Endothelial cell of umbilical vein (primary cell): ENCODE measurements around the gene PHF3. TPM values are rescaled to one million over a fixed set of nuclear protein-coding genes. Genes with fewer than 3 reads are reported as not detected.

Source experiments
- BruUV-seq: library from RNA; stranded (reverse); fragments of 400-500 nt; replicated peaks from 2 replicates; lab custom pipeline; 2021; lab: Mats Ljungman, UMichigan
- CTCF ChIA-PET: fragments of 300-600, 350-600 bp; sonication (Branson Sonifier 250); formaldehyde crosslinking; loops from one replicate; lab custom pipeline; 2021; ENCODE audit warnings: antibody characterized with exemption, inconsistent platforms; lab: Charles Lee
- POLR2A ChIA-PET: fragments of 300-600, 350-600 bp; sonication (Branson Sonifier 250); formaldehyde crosslinking; loops from one replicate; lab custom pipeline; 2021; ENCODE audit warnings: antibody characterized with exemption, inconsistent platforms; lab: Charles Lee
- DNase-seq: peaks from one replicate; pipeline ENCODE4 v3.0.0-alpha.2; 2011; ENCODE audit warnings: low read depth, low spot score
- FAIRE-seq: peaks from 2 replicates; lab custom pipeline; 2011; peaks lifted over from hg19 to GRCh38; lab: Jason Lieb, UNC
- H2AFZ ChIP-seq: 2 replicates; pipeline ENCODE4 v1.6.0; 2012; ENCODE audit warnings: low read depth, low read length, control low read depth, inconsistent platforms
- H3K27ac ChIP-seq: 2 replicates; pipeline ENCODE4 v1.5.1; 2011; ENCODE audit warnings: low read depth, mild to moderate bottlenecking, control low read depth, low read length, moderate library complexity; ENCODE audit not compliant: insufficient read depth
- H3K27me3 ChIP-seq, 2 experiments: 2 replicates each; pipeline versions ENCODE4 v1.6.0 to v1.6.1; 2011; ENCODE audit warnings: low read length in 2 of 2, mixed read lengths in 1 of 2; ENCODE audit not compliant: control insufficient read depth in 2 of 2, insufficient read depth in 2 of 2
- H3K36me3 ChIP-seq, 2 experiments: 2 replicates in 1 of 2; 3 replicates in 1 of 2; pipeline ENCODE4 v1.5.1; 2011; ENCODE audit warnings: low read length in 2 of 2, mild to moderate bottlenecking in 1 of 2, moderate library complexity in 1 of 2; ENCODE audit not compliant: control insufficient read depth in 2 of 2, insufficient read depth in 2 of 2; ENCODE audit errors: extremely low read depth in 1 of 2
- H3K4me1 ChIP-seq: 3 replicates; pipeline ENCODE4 v1.5.1; 2011; ENCODE audit warnings: mild to moderate bottlenecking, low read length; ENCODE audit not compliant: control insufficient read depth, insufficient read depth; ENCODE audit errors: extremely low read depth
- H3K4me2 ChIP-seq: 2 replicates; pipeline ENCODE4 v1.6.1; 2011; ENCODE audit warnings: low read length, control low read depth, mixed read lengths; ENCODE audit not compliant: insufficient read depth
- H3K4me3 ChIP-seq, 3 experiments: fragments of 200-600 bp in 1 of 3; sonication (generic), shearing (Covaris generic) in 1 of 3; replicated peaks in 1 of 3; 2 replicates each; pipeline ENCODE4 v1.5.1; 2011 to 2016; ENCODE audit warnings: control low read depth in 3 of 3, low read length in 3 of 3, mild to moderate bottlenecking in 2 of 3, inconsistent platforms in 1 of 3, low read depth in 1 of 3, moderate library complexity in 1 of 3; ENCODE audit not compliant: insufficient read depth in 1 of 3
- H3K79me2 ChIP-seq: 2 replicates; pipeline ENCODE4 v1.6.0; 2012; ENCODE audit warnings: low read length, inconsistent platforms; ENCODE audit not compliant: control insufficient read depth, insufficient read depth
- H3K9ac ChIP-seq: replicated peaks from 2 replicates; pipeline ENCODE3; 2011; ENCODE audit warnings: low read length, control low read depth; ENCODE audit not compliant: insufficient read depth; ENCODE audit errors: extremely low read depth
- H3K9me1 ChIP-seq: replicated peaks from 3 replicates; pipeline ENCODE4 v1.6.0; 2011; ENCODE audit warnings: mild to moderate bottlenecking, low read length; ENCODE audit not compliant: control insufficient read depth, insufficient read depth; ENCODE audit errors: extremely low read depth
- H3K9me3 ChIP-seq: replicated peaks from 2 replicates; pipeline ENCODE4 v1.5.1; 2012; ENCODE audit warnings: low read length, inconsistent platforms; ENCODE audit not compliant: control insufficient read depth, insufficient read depth
- H4K20me1 ChIP-seq: replicated peaks from 2 replicates; pipeline ENCODE3; 2011; ENCODE audit warnings: mild to moderate bottlenecking, low read length; ENCODE audit not compliant: control insufficient read depth, insufficient read depth; ENCODE audit errors: extremely low read depth
- GATA2 ChIP-seq: IDR thresholded peaks from 2 replicates; pipeline ENCODE4 v1.7.0; 2011; ENCODE audit warnings: low read depth, mild to moderate bottlenecking, moderate library complexity, mixed read lengths, low read length; ENCODE audit not compliant: insufficient read length, insufficient read depth
- JUN ChIP-seq: IDR thresholded peaks from 2 replicates; pipeline ENCODE4 v1.6.1; 2011; ENCODE audit warnings: borderline replicate concordance, low read depth; ENCODE audit not compliant: insufficient read length, insufficient read depth
- MAX ChIP-seq: IDR thresholded peaks from 2 replicates; pipeline ENCODE4 v1.6.1; 2011; ENCODE audit not compliant: insufficient read depth, insufficient read length
- MYC ChIP-seq: IDR thresholded peaks from one replicate; pipeline ENCODE4 v1.6.1; 2011; ENCODE audit warnings: mild to moderate bottlenecking, low read depth, low read length
- POLR2A ChIP-seq: IDR thresholded peaks from 2 replicates; pipeline ENCODE4 v1.6.1; 2012; ENCODE audit warnings: low read depth, mild to moderate bottlenecking, control low read depth, low read length
- POLR2AphosphoS5 ChIP-seq: IDR thresholded peaks from 2 replicates; pipeline ENCODE4 v1.6.1; 2012; ENCODE audit warnings: low read depth, mild to moderate bottlenecking, control low read depth, low read length, moderate library complexity; ENCODE audit not compliant: insufficient read depth
- dilution Hi-C: fragments of 300-500 bp; cut with MboI; formaldehyde crosslinking; loops from one replicate; pipeline ENCODE4 v1.15.0; 2019; ENCODE audit warnings: low sequenced_read_pairs; ENCODE audit not compliant: extremely low pct_ligation_motif_present
- intact Hi-C: fragments of 100-400 bp; cut with micrococcal nuclease; formaldehyde crosslinking; loops from one replicate; pipeline ENCODE4 v1.10.0; 2022
- polyA plus RNA-seq, 4 experiments: library from polyadenylated mRNA; depleted of rRNA in 3 of 4; stranded (reverse) in 3 of 4; unstranded in 1 of 4; fragments of >200 nt; gene quantifications; 2 replicates each; pipeline versions ENCODE4 v1.2.1 to v1.2.3, GENCODE V29; 2011 to 2012; ENCODE audit warnings: missing spikeins in 1 of 4
- total RNA-seq: library from RNA; stranded (reverse); gene quantifications from 2 replicates; pipeline ENCODE4 v1.2.3, GENCODE V29; 2021
- TF ChIP-seq, protein P1 (sequence below), 2 donors: IDR thresholded peaks; 1 replicate in 1 of 2; 2 replicates in 1 of 2; pipeline ENCODE4 v1.5.1; 2011; ENCODE audit warnings: low read length in 2 of 2, mild to moderate bottlenecking in 2 of 2, moderate library complexity in 2 of 2, control low read depth in 1 of 2, inconsistent platforms in 1 of 2, low read depth in 1 of 2; ENCODE audit not compliant: insufficient read depth in 1 of 2; ENCODE audit errors: extremely low read depth in 1 of 2

PHF3 gene
- total and polyA plus RNA-seq, 2 donors (not counting 3 experiments of a cell fraction or from before 2014, with no cell fraction given), result 4.6 to 29.6 TPM

GRCh38 chr6:63634630-63635029, 972 bp upstream of the PHF3 start:
- dilution Hi-C loops (no loop called here), intact Hi-C loops (loop anchor here (1.0 to 5.0 kb wide), 4 partner anchors 36 to 98 kb away; no protein-coding TSS in a partner anchor)
- peaks cover 16 to 17% of the 10 kb centered on the region in 2 experiments for H3K27me3 ChIP-seq
- ChIA-PET POLR2A (no interaction called here), CTCF (interaction anchor here (0.7 to 4.7 kb wide), 6 partner anchors 10 to 130 kb away, joined by 3 to 42 read pairs (median 4); no protein-coding TSS in a partner anchor)
- H2AFZ ChIP-seq, result peak overlapping the region; percentile 11
- H3K27ac ChIP-seq, result no peak overlapping the region
- peaks cover 14% of the 10 kb centered on the region for H3K4me1 ChIP-seq
- peaks cover 35% of the 10 kb centered on the region for H3K79me2 ChIP-seq
- no peak for DNase-seq
- H4K20me1 ChIP-seq, result peaks cover 7% of the 10 kb centered on the region
- H3K4me3 ChIP-seq, result no peak overlapping the region
- BruUV-seq, result no TSS peak
- H3K9me3 ChIP-seq, result no peaks in the 10 kb centered on the region
- H3K9ac ChIP-seq, result no peak overlapping the region
- FAIRE-seq, result no peak
- no peak overlapping the region for H3K4me2 ChIP-seq
- H3K36me3 ChIP-seq, result no peaks in the 10 kb centered on the region
- H3K9me1 ChIP-seq, result no peaks in the 10 kb centered on the region
- no peak for TF ChIP-seq POLR2AphosphoS5
- TF ChIP-seq JUN, result no peak
- no peak for TF ChIP-seq MAX
- no peak for TF ChIP-seq POLR2A
- no peak for TF ChIP-seq MYC
- TF ChIP-seq GATA2, result no peak
- TF ChIP-seq, protein P1, sequence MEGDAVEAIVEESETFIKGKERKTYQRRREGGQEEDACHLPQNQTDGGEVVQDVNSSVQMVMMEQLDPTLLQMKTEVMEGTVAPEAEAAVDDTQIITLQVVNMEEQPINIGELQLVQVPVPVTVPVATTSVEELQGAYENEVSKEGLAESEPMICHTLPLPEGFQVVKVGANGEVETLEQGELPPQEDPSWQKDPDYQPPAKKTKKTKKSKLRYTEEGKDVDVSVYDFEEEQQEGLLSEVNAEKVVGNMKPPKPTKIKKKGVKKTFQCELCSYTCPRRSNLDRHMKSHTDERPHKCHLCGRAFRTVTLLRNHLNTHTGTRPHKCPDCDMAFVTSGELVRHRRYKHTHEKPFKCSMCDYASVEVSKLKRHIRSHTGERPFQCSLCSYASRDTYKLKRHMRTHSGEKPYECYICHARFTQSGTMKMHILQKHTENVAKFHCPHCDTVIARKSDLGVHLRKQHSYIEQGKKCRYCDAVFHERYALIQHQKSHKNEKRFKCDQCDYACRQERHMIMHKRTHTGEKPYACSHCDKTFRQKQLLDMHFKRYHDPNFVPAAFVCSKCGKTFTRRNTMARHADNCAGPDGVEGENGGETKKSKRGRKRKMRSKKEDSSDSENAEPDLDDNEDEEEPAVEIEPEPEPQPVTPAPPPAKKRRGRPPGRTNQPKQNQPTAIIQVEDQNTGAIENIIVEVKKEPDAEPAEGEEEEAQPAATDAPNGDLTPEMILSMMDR (IDR thresholded peaks at IDR 0.05; ENCODE audit: extremely low read depth in 1 of 2, insufficient read depth in 1 of 2, low read depth in 1 of 2, low read length in 2 of 2), result no peak
